ENCODE data around the gene CCDC40. TPM values are rescaled to one million over a fixed set of nuclear protein-coding genes. Genes with fewer than 3 reads are reported as not detected.

The CCDC40 gene
- total RNA-seq, 1 experiment from 2014 or later, result 14.2 TPM

- TF ChIP-seq CTCF (conservative IDR thresholded peaks at IDR 0.05), result no peak
- H3K4me1 ChIP-seq (replicated peaks; ENCODE audit: insufficient read depth), result no peaks in the 10 kb centered on the region
- H3K4me2 ChIP-seq, result no peak overlapping the region
- H3K9me2 ChIP-seq (ENCODE audit: insufficient read depth), result no peaks in the 10 kb centered on the region
- no peak overlapping the region for H3K4me3 ChIP-seq
- ChIA-PET POLR2A (ENCODE audit: unreplicated experiment) (no interaction called here), CTCF (no interaction called here)
- no peak overlapping the region for H3K27ac ChIP-seq
- H2AFZ ChIP-seq, result no peak overlapping the region
- intact Hi-C loops (cut with micrococcal nuclease; ENCODE audit: unreplicated experiment), result loop anchor here (5.0 kb wide), 1 partner anchor 47 kb away; the partner anchor contains the start of gene EIF4A3
- H3K36me3 ChIP-seq (ENCODE audit: low read depth), result no peaks in the 10 kb centered on the region
- no peaks in the 10 kb centered on the region for H3K27me3 ChIP-seq (ENCODE audit: insufficient read depth, low read depth)
- no TSS peak for BruUV-seq (replicated peaks)
- H3K79me2 ChIP-seq (ENCODE audit: low read depth), result 0 out of 2 replicates have a peak, but pooled peaks cover 2% of the 10 kb centered on the region
- H4K20me1 ChIP-seq (ENCODE audit: insufficient read depth), result no peaks in the 10 kb centered on the region
- no peak for DNase-seq
- H3F3A ChIP-seq (ENCODE audit: insufficient read depth, low read depth), result no peaks in the 10 kb centered on the region
- H3K9me3 ChIP-seq (ENCODE audit: insufficient read depth, low read depth), result no peaks in the 10 kb centered on the region
Observed at GRCh38 chr17:80100035-80100323, 63.5 kb downstream of the CCDC40 start.

- peak; percentile 36 to 89 for DNase-seq
- Histone ChIP-seq H4K20me1 (ENCODE audit: insufficient read depth) (no peaks in the 10 kb centered on the region), H3K4me1 (replicated peaks; ENCODE audit: insufficient read depth) (no peaks in the 10 kb centered on the region), H2AFZ (peak within 1 kb of the TSS; percentile 95), H3K27ac (no peak within 1 kb of the TSS), H3K36me3 (ENCODE audit: low read depth) (no peaks in the 10 kb centered on the region), H3K4me3 (peak within 1 kb of the TSS; percentile 82), H3F3A (ENCODE audit: insufficient read depth, low read depth) (no peaks in the 10 kb centered on the region), H3K9me3 (ENCODE audit: insufficient read depth, low read depth) (no peaks in the 10 kb centered on the region), H3K79me2 (ENCODE audit: low read depth) (0 out of 2 replicates have a peak, but pooled peaks cover 2% of the 10 kb centered on the region), H3K27me3 (ENCODE audit: insufficient read depth, low read depth) (no peaks in the 10 kb centered on the region), H3K9me2 (ENCODE audit: insufficient read depth) (no peaks in the 10 kb centered on the region), H3K4me2 (peak within 1 kb of the TSS; percentile 95)
- TF ChIP-seq EZH2 (IDR thresholded peaks at IDR 0.05; ENCODE audit: low read depth) (no peak), CTCF (conservative IDR thresholded peaks at IDR 0.05) (peak; percentile 61; the same call in 1 of the 2 replicates)
- CTCF ChIA-PET, result interaction anchor here (0.6 to 1.0 kb wide), 5 partner anchors 23 to 160 kb away, joined by 3 to 15 read pairs (median 3); no protein-coding TSS in a partner anchor
- BruUV-seq (replicated peaks), result no TSS peak
- intact Hi-C loops (cut with micrococcal nuclease; ENCODE audit: unreplicated experiment), result loop anchor here (1.0 to 5.0 kb wide), 3 partner anchors 23 to 153 kb away; partner anchors contain the start of gene EIF4A3
- POLR2A ChIA-PET (ENCODE audit: unreplicated experiment), result interaction anchor here (0.6 to 1.0 kb wide), 6 partner anchors 15 to 526 kb away, joined by 3 to 7 read pairs (median 4); no protein-coding TSS in a partner anchor
Observed at GRCh38 chr17:80101011-80101945, 64.8 kb downstream of the CCDC40 start, which contains the start of gene GAA. Gene GAA, plus strand, starts transcription at chr17:80101581. Its CDS starts 3,006 bp downstream, at chr17:80104587.

- TF ChIP-seq EZH2 (IDR thresholded peaks at IDR 0.05; ENCODE audit: low read depth) (no peak), CTCF (conservative IDR thresholded peaks at IDR 0.05) (no peak)
- intact Hi-C loops (cut with micrococcal nuclease; ENCODE audit: unreplicated experiment), result loop anchor here (1.0 to 5.0 kb wide), 3 partner anchors 22 to 152 kb away; partner anchors contain the start of gene EIF4A3
- no peaks in the 10 kb centered on the region for H3K9me3 ChIP-seq (ENCODE audit: insufficient read depth, low read depth)
- no peak for DNase-seq
- no peak overlapping the region for H3K27ac ChIP-seq
- H3K36me3 ChIP-seq (ENCODE audit: low read depth), result no peaks in the 10 kb centered on the region
- no peaks in the 10 kb centered on the region for H3F3A ChIP-seq (ENCODE audit: insufficient read depth, low read depth)
- H3K9me2 ChIP-seq (ENCODE audit: insufficient read depth), result no peaks in the 10 kb centered on the region
- no peaks in the 10 kb centered on the region for H3K4me1 ChIP-seq (replicated peaks; ENCODE audit: insufficient read depth)
- TSS peak; percentile 64 for BruUV-seq (replicated peaks)
- peak overlapping the region; percentile 82 for H3K4me3 ChIP-seq
- H4K20me1 ChIP-seq (ENCODE audit: insufficient read depth), result no peaks in the 10 kb centered on the region
- H3K27me3 ChIP-seq (ENCODE audit: insufficient read depth, low read depth), result no peaks in the 10 kb centered on the region
- peak overlapping the region; percentile 95 for H2AFZ ChIP-seq
- ChIA-PET CTCF (interaction anchor here (0.6 to 1.0 kb wide), 4 partner anchors 22 to 159 kb away, joined by 3 to 15 read pairs (median 6); no protein-coding TSS in a partner anchor), POLR2A (ENCODE audit: unreplicated experiment) (interaction anchor here (0.6 to 1.0 kb wide), 4 partner anchors 14 to 130 kb away, joined by 3 to 7 read pairs (median 4); no protein-coding TSS in a partner anchor)
- H3K4me2 ChIP-seq, result peak overlapping the region; percentile 88
- 0 out of 2 replicates have a peak, but pooled peaks cover 2% of the 10 kb centered on the region for H3K79me2 ChIP-seq (ENCODE audit: low read depth)
Observed at GRCh38 chr17:80101946-80102663, 65.7 kb downstream of the CCDC40 start.
